Medulla oblongata (tissue), 1 donor: Measurements from ENCODE around the gene PDXK.
A peak's percentile ranks its signal among the peaks of the same experiment; 100 is the strongest.

ENCODE experiments used
- DNase-seq: peaks from one replicate; pipeline ENCODE4 v3.0.0-alpha.2; 2015; ENCODE audit errors: extremely low spot score

The PDXK gene

DNA sequence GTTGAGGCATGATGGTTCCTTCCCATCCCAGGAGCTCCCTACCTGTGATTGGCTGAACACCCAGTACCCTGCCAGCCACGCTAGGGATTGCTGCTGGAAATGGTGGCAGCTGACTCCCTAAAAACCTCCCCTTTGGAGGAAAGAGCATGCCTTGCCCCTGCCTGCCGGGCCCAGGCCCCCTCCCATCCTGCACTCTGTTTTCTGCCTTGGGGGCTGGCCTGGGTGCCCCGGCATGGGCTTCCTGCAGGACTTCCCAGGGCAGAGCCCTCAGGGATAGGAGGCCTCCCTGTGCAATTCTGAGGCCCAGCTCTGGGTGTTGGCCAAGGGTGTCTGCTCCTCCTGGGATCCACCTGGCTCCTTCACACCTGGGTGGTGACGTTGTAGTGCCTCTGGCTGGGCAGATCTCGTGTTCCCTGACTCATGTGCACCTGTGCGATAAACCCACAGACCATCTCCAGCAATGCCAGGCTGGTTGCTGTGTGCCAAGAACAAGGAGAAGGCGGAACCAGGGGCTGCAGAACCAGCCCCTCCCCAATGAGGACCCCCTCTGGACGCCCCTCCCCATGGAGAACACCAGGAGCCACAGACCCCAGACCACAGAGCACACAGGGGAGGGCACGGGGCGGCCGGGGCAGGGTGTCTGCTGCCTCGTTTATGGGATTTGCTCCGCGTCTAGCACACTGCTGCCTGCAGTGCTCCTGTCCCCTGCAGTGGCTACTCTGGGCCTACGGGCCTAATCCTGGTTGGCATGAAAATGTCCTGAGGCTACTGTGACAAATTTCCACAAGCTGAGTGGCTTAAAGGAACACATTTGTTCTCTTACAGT lies 43.6 kb downstream of the PDXK start:
- no peak for DNase-seq

GRCh38 chr21:43763901-43764523 lies 45.1 kb downstream of the PDXK start:
- no peak for DNase-seq

DNA sequence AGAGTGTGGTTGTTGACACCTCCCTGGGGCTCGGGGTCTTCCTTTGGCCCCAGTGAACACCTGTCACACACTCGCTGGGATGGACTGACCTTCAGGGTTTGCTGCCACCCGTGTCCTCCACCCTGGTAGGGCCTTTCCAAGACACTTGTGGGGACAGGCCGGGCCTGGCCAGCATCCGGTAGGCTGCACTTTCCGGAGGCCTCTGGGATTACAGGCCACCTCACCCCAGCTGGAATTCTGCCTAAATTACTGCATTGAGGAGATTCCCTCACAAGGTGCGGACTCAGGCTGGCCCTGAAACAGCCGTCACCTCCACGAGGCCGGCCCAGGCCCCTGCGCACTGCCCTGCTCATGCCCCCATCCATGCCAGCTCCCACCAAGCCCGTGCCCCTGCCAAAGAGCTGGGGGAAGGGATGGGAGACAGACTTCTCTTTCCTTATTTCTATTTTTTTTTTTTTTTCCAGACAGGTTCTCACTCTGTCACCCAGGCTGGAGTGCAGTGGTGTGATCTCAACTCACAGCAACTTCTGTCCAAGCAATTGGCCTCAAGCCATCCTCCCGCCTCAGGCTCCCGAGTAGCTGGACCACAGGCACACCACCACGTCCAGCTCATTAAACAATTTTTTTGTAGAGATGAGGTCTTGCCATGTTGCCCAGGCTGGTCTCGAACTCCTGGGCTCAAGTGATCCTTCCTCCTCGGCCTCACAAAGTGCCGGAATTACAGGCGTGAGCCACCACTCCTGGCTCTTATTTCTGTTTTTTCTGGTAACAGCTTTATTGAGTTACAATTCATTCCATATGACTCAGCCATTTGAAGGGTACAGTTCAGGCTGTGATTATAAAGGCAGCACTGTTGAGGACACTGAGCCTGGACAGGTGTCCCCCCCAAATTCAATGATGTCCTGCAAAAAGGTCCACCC lies 45.9 kb downstream of the PDXK start:
- no peak for DNase-seq

DNA sequence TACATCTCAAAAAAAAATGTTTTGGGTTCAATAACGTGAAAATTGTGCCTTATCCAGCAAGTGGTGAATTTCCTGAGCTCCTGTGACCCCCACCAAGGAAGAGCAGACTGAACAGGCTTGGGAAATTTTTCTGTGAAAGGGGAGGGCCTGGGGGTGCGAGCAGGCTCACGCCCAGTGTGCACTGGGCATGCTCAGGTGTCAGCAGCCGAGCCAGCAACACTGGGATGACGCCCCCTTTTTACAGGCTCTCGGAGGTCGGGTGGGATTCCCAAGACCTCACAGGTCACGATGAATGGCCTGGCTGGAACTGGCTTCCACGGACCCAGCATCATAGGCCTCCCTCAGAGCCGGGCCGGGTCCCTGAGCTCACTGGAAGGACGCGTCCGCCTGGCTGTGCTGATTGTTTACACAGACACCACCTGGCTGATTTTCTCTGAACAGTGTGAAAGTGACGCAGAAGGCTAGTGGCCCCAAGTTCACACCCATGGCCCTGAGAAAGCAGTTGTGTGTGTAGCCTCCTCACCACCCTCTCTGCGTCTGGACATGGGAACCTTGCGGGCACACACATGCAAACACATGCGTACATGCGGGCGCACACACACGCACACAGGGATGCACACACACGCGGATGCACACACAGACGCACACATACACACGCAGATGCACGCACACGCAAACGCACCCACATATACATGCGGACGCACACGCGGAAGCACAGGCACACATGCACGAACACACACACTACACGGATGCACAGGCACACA lies 48.0 kb downstream of the PDXK start:
- DNase-seq: no peak

DNA sequence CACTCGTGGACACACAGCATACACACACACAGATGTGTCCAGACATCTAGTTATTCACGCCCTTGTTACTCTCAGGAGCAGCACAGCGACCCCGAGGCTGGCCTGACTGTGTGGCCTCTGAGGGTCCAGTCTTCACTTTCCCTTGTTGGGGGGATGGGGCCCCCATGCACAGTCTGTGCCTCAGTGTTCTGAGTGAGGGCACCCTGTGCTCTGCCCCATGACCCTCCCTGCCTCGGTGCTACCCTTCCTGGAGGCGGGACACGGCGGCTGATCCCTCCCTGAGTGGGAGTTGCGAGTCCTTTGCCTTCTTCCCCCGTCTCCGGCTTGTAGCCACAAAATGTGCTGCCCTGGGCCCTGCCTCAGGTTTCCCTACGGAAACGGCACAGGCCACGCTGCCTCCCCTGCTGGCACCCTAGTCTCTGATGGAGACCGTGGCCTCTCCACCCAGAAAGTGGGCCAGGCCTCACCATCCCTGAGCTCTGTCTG lies 48.6 kb downstream of the PDXK start:
- DNase-seq: no peak

DNA sequence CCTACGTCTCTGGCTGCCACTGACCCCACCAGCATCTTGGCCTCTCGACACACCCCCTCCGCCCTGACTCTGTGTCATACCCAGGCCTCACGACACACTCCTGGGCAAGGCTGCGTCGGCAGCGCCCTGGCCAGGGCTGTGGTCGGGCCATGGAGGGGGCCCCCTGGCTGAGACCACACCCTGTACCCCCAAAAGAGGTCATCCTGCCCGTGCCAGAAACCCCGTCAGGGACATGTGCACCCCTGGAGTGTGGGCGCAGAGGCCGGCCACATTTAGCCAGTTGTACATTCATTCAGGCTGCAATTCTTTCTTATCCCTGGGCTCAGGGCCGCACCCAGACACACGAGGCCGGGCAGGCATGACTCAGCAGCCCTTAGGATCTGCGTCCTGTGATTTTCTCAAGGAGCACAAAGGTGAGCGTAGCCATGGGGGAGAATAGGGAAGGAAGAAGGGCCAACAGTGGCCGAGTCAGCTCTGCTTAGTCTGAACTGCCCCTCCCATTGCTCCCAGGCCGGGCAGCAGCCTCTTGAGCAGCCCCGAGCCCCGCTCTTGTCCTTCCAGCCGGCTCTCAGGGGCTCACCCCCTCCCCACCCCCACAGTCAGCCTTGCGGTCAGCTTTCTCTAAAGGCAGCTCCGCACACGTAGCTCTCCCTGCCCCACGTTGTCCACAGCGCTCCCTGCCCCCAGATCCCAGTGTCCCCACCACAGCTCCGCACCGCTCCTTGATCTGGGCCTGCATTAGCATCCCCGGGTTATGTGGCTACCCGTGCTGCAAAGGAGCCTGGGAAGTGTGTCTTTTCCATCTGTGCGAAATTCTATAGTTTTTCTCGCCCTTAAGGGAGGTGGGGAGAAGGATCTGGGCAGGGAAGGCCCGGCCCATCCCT lies 49.3 kb downstream of the PDXK start:
- no peak for DNase-seq

DNA sequence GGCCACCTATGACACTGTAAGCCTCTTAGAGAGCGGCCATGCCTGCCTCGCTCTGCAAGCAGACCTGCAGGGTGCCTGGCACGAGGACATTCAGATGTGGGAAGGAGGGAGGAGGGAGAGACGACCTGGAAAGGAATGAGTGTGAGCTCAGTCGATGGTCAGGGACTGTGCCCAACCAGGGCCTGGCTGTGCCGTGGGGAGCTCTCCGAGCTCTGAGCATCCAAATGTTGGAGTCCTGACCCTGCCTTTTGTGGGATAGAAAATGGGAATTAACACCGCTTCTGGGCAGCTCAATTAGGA lies 49.9 kb downstream of the PDXK start:
- no peak for DNase-seq

DNA sequence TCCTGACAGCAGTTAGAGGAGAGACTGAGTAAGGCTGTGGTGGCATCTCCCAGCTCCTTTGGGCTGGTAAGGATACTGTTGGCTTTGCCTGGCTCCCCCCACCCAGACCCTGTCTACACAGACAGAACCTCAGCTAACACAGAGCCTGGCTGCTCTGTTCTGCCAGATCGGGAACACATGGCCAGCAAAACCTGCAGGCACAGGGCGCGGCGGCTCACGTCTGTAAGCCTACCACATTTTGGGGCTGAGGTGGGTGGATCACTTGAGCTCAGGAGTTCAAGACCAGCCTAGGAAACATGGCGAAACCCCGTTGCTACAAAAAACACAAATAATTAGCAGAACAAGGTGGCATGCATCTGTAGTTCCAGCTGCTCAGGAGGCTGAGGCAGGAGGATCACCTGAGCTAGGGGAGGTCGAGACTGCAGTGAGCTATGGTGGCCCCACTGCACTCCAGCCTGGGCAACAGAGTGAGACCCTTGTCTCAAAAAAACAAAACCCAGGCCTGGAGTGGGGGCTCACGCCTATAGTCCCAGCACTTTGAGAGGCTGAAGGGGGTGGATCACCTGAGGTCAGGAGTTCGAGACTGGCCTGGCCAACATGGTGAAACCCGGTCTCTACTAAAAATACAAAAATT lies 50.5 kb downstream of the PDXK start:
- DNase-seq: no peak

DNA sequence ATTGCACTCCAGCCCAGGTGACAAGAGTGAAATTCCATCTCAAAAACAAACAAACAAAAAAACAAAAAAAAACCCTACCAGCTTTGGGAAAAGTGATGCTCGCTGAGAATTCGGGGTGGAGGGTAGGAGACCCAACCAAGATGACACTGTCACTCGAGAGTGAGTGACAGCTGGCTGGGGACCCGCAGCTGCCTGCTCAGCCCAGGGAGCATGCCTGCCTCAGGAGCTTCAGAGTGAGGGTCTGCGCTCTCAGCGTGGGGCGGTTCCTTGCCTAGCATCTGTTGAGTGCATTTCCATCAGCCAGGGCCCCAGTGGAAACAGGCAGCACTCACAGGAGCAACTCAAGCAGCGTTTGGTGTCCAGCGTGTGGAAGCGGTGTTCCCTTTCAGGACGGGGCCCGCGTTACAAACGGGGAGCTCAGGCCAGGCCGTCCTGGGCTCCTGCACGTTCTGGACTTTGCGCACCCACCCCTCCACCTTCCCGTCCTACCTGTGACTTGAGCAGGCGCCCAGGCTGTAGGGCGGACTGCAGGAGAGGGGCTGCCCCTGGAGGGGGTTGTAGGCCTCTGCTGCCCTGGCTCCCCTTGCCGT lies 51.2 kb downstream of the PDXK start:
- no peak for DNase-seq

GRCh38 chr21:43771199-43771675 lies 52.3 kb downstream of the PDXK start:
- no peak for DNase-seq

DNA sequence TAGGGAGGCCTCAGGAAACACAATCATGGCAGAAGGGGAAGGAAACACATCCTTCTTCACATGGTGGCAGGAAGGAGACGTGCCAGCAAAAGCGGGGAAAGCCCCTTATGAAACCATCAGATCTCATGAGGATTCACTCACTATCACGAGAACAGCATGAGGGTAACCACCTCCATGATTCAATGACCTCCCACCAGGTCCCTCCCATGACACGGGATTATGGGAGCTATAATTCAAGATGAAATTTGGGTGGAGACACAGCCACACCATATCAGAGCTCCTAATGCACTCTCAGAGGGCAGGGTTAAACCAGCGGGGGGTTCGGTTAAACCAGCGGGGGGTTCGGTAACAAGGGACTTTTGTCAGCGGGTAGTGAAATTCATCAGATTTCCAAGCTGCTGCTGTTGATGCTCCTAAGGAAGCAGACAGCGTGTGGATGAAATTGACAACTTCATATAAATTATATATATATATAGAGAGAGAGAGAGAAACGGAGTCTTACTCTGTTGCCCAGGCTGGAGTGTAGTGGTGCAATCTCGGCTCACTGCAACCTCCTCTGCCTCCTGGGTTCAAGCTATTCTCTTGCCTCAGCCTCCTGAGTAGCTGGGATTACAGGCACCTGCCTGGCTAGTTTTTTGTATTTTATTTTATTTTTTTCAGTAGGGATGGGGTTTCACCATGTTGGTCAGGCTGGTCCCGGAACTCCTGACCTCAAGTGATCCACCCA lies 52.9 kb downstream of the PDXK start:
- DNase-seq: no peak

- DNase-seq: no peak
These were observed 53.5 kb downstream of the PDXK start for GRCh38 chr21:43772425-43772821.

DNA sequence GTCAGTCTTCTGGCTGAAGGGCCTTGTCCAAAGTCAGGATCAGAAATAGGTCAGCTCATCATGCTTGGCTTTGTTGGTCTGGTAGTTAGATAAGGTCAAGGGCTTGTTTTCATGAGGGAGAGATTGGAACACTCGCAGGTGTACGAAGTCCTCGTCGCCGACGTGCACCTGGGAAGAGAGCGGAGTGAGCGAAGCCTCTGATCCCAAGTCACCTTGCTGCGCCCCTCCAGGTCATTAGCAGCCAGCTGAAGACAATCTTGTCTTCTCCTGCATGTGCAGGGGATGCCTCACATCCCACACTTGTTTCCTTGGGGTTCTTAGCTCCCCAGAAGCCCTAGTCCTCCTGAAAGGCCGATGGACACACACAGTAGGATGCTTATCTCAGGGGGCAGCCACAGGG lies 55.2 kb downstream of the PDXK start:
- DNase-seq: no peak

- no peak for DNase-seq
These were observed 56.3 kb downstream of the PDXK start for GRCh38 chr21:43775190-43775589.

DNA sequence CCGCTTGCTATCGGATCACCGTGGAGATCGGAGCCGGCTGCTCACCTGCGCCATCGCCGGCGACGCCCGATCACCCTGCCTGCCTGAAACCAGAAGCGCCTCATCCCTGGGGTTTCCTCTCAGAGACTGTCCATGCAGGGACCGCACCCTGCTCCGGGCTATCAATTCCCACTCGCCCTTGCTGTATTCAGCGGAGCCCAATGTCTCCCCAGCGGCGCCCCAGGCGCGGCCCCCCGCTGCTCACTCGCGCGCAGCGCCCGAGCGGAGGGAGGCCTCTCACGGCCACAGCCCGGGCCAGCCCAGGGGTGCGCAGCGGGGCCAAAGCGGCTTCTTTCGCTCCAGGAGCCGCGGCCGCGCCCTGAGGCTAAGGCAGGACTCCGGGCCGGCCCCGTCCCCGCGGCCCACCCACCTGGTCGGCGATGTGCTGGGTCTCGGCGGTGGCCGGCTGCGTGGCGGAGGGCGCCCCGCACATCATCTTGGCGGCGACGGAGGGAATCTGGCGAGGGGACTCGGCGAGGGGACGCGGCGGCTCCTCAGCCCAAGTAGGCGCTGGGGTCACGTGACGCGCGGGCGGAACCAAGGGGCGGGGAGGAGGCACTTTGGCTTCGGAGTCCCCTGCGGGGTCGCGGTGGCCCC lies 57.0 kb downstream of the PDXK start, which contains the start of gene CSTB:
Gene CSTB, minus strand, starts transcription at position 514 of the 636 bp plus-strand sequence. Its CDS starts 39 bp downstream, at position 475.
- peak; percentile 81 for DNase-seq

DNA sequence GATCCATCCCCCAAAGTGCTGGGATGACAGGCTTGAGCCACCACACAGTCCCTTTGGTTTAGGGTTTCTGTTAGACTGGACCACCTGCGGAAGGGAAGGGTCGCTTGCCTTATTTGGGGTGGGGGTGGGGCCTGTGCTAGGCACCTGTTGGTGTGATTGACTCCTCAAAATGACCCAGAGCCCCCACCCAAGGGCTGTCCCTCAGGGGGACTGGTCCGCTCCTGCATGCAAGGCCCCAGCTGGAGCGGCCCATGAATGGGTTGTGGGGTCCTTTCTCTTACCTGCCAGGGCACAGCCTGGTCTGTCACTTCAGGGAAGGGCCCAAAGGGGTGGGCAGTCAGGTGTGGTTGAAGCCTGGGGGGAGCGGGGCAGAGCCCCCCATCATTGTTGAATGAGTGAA lies 59.0 kb downstream of the PDXK start:
- no peak for DNase-seq

DNA sequence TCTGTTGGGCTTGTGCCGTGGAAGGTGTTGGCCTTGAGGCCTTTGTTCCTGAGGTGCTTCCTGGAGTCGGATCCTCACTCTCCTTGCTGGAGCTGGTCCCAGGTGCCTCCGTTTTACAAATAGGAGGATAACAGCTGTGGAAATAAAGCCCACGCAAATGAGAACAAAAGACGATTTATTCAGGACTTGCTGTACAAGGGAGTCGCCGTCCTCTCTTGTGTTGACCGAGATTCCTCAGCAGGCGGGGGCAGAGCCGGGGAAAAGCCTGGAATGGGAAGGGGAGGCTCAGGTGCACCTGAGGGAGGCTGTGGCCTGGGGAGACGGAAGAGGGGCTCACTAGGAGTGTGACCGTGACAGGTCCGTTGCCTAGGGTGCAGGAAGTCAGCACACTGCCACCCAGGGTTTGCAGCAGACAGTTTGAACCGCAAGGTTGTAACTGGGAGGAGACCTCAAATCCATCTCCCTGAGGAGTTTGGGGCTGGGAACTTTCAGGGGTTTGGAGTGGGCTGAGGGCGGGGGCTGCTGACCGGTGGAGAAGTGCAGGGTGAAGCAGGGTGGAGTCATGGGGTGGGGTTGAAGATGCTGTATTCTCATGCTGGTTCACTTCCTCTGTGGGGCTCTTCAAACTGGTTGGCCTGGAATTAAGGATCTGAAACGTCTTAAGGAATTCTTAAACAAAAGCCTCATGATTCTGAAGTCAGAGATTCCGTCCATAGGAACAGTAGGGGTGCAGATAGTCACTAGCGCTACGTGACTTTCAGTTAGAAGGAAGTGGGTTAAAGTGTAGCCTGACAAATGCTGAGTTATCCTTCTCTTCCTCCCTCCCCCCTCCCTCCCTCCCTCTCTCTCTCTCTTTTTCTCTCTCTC lies 59.8 kb downstream of the PDXK start:
- DNase-seq: peak; percentile 27
